Stomach (tissue), 4 donors: Measurements from ENCODE around the gene GIPC2.

Experiments
- CTCF ChIP-seq, 7 experiments: fragments of 450-650 bp in 4 of 7; fragments of 200-600 bp in 3 of 7; sonication (generic) in 3 of 7; IDR thresholded peaks; one replicate each; pipeline ENCODE4 v1.5.1; 2016 to 2019; ENCODE audit warnings: antibody characterized with exemption in 7 of 7, control low read depth in 2 of 7, mild to moderate bottlenecking in 1 of 7
- POLR2A ChIP-seq, 4 donors: fragments of 450-650 bp; IDR thresholded peaks; one replicate each; pipeline ENCODE4 v1.6.1; 2016; ENCODE audit warnings: antibody characterized with exemption in 4 of 4, control low read depth in 2 of 4, mild to moderate bottlenecking in 1 of 4, moderate library complexity in 1 of 4

- TF ChIP-seq POLR2A (IDR thresholded peaks at IDR 0.05) (no peak), CTCF (IDR thresholded peaks at IDR 0.05) (no peak)
These were observed 56.3 kb downstream of the GIPC2 start for GRCh38 chr1:78102082-78102481.
